Hepatocyte (in vitro differentiated cells): Measurements from ENCODE around the gene ZNF430.

Source experiments
- CTCF ChIP-seq: fragments of 200-600 bp; sonication (generic); IDR thresholded peaks from 2 replicates; pipeline ENCODE4 v1.5.1; 2016; ENCODE audit warnings: antibody characterized with exemption, mild to moderate bottlenecking; ENCODE audit not compliant: poor library complexity
- EZH2 ChIP-seq: fragments of 200-600 bp; sonication (generic); IDR thresholded peaks from 2 replicates; pipeline ENCODE4 v1.6.1; 2016; ENCODE audit warnings: antibody characterized with exemption, mild to moderate bottlenecking, borderline replicate concordance
- EZH2phosphoT487 ChIP-seq: fragments of 200-600 bp; sonication (generic); IDR thresholded peaks from one replicate; pipeline ENCODE4 v1.6.1; 2018; ENCODE audit warnings: antibody characterized with exemption, mild to moderate bottlenecking, low read depth, moderate library complexity; ENCODE audit not compliant: unreplicated experiment, severe bottlenecking

- TF ChIP-seq EZH2 = no peak
- TF ChIP-seq CTCF = no peak
- TF ChIP-seq EZH2phosphoT487 = no peak
These were observed 71.7 kb downstream of the ZNF430 start for GRCh38 chr19:21092109-21092508.
